Endothelial cell of hepatic sinusoid (primary cell): ENCODE data around the gene ADGRB3.
"Not testable (repeated sequence)": the region's sequence is repeated elsewhere in the genome, so short reads cannot be mapped to it uniquely, and the experiment has no call there.

ENCODE experiments used
- in situ Hi-C: cut with HindIII; loops from 2 replicates; pipeline ENCODE4 v1.10.0; 2017; ENCODE audit warnings: low sequenced_read_pairs

Gene ADGRB3

GRCh38 chr6:68911811-68912210 is 276.7 kb downstream of the ADGRB3 start:
- in situ Hi-C loops, result no loop called here

GRCh38 chr6:68912805-68913204 is 277.7 kb downstream of the ADGRB3 start:
- in situ Hi-C loops, result not testable (repeated sequence)

DNA sequence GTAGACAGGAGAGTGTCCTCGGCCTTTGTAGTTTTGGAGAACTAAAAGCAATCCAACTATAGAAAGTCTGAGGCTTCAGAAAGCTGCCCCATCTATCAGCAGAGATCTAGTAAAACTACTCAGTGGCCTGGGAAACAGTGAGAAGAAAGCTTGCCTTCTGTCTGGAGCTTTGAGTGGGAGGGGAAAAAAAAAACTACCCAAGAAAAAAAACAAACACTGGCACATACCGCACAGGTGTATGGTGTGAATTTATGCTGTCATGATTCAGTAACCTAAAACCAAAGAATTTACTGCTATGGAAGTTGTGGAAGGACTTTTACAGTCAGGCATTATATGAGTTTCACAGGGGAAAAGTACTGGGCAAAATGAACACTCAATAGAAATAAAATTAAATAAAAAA is 280.5 kb downstream of the ADGRB3 start:
- in situ Hi-C loops, result no loop called here

GRCh38 chr6:68919537-68919936 is 284.5 kb downstream of the ADGRB3 start:
- in situ Hi-C loops, result no loop called here

DNA sequence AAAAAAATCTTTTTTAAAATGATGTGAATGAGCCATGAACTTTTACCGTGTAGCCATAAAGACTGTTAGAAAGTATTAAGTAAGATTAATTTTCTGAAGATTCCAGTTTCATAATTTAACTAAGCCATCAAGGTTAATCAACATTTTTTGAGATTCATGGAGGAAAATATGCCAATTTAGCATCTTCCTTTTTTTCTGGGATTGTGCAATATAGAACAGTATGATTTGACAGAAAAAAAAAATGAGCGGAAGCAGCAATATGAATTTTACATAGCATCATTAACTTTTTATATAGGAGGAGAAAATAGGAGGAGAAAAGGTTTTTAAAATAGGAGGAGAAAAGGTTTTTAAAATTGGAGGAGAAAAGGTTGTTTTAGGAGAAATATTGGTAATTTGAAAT is 306.3 kb downstream of the ADGRB3 start:
- in situ Hi-C loops, result no loop called here

GRCh38 chr6:68947721-68948120 is 312.6 kb downstream of the ADGRB3 start:
- in situ Hi-C loops, result no loop called here

DNA sequence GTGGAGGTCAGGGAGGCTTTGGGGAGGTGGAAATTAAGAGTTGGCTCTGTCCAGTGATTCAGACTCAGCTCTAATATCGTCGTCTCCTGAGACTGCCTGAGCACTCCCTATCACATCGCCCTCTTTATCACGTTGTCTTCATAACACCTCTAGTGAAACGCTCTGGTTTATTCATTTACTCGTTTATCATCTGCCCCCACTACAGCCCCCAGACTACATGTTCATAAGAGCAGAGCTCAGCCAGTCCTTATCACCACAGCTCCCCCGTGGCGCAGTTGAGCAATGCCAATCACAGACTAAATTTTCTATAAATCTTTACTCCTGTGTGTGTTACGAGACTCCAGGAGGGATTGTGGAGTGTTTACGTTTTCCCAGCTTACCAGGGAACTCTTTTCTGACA is 316.2 kb downstream of the ADGRB3 start:
- in situ Hi-C loops, result no loop called here

DNA sequence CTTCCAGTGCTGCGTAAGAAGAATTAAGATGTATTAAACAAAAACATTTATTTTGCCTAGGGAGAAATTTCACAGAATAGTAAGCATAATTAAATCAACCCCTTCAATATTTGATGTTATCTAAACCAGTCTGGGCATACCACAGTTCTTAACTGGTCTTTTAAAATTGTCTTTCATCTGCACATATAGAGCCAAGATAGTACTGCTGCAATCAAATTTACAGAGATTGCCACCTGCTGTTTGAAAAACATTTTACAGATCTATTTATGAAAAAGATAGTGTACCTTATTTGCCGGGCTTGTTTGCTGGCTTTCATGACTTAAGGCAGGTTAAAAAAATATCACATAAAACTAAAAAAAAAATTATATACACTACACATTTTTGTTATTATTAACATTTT is 323.2 kb downstream of the ADGRB3 start:
- in situ Hi-C loops, result no loop called here

DNA sequence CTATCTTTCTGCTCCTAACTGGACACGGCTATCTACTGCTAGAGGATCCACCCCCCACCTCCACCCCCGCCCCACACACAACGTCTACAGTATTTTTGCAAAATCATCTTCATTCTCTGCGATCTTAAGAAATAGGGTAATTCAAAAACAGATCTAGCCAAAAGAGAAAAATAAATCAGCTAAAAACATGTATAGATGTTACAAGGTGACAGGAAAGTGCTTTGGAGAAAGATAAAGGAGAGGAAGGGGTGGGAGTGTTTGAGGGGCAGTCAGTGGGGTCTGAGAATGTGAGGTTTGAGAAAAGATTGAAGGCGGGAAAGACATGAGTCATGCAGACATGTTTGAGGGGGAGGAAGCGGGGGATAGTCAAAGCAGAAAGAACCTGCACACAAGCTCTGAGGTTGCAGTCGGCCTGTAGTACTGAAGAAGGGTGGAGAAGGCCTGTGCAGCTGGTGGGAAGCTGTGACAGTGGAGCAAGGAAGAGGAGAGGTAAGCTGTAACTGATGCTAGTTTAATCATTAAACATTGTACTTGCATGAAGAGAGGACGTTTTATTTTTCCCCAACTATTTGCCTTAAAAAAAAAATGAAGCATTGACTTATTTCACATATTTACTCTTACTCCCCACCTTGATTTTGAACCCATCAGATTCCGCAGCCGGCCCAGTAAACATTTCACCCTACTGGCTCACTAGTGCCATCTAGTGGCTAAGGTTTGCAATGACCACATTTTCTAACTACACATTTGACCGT is 332.6 kb downstream of the ADGRB3 start:
- in situ Hi-C loops, result no loop called here

DNA sequence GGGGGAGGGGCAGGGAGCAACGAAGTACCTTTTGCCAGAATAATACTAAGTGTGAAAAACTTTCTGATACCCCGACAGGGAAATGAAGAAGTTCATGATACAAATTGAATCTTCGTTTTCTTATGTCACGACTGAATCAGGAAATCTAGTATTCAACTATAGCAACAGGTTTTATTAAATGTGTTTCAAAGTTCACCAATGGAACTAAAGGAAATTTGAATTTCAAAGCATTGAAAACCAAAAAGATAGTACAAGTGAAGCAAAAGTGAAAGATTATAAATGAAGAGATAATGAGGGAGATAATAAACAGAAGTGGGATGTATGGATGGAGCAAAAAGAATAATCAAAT is 333.2 kb downstream of the ADGRB3 start:
- in situ Hi-C loops, result no loop called here

DNA sequence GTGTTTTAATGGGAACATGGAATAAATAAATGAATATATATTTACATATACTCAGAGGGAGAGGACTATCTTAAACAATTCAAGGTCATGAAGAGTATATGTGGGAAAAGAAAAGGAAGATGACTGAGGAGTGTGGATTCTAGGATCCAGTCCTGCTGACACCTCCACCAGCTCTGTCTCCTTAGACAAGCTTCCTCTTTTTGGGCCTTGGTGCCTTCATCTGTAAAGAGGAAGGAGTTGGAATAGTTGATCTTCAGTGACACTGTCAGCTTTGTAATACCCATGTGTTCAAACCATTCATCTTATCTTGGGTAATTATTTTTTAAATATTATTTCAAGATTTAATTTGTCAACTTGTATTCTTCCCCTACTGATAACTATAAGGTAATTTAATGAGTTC is 338.0 kb downstream of the ADGRB3 start:
- in situ Hi-C loops, result no loop called here

DNA sequence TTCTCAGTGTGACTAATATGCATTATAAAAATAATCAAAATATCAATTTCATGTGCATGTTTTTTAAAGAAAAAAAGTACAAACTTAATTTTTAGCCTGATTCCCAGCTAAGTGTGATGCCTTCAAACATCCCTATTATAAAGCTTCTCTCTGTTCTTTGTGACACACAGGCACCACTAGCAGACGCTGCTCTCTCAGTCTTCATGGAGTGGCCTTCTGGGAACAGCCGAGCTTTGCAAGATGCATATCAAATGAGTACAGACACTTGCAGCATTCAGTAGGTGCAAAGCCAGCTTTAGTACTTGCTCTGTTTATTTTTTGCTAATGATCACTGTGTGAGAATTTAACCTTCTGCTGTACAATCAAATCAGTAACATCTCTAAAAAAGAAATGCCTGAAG is 340.0 kb downstream of the ADGRB3 start:
- in situ Hi-C loops, result no loop called here

- in situ Hi-C loops, result no loop called here
Observed at GRCh38 chr6:68975816-68976215, 340.7 kb downstream of the ADGRB3 start.

- in situ Hi-C loops, result no loop called here
Observed at GRCh38 chr6:68976260-68976659, 341.2 kb downstream of the ADGRB3 start.

GRCh38 chr6:68978411-68978810 is 343.3 kb downstream of the ADGRB3 start:
- in situ Hi-C loops, result no loop called here

DNA sequence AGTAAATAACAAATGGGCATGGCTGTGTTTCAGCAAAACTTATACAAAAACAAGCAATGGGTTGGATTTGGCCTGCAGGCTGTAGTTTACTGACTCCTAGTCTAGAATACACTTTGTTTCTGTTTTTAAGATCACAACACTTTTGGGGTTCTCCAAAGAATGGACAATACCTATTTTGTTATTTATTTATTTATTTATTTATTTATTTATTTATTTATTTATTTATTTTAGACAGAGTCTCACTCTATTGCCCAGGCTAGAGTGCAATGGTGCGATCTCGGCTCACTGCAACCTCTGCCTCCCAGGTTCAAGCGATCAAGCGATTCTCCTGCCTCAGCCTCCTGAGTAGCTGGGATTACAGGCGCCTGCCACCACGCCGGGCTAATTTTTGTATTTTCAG is 346.6 kb downstream of the ADGRB3 start:
- in situ Hi-C loops, result not testable (repeated sequence)

- in situ Hi-C loops, result no loop called here
Observed at GRCh38 chr6:68988698-68989097, 353.6 kb downstream of the ADGRB3 start.

- in situ Hi-C loops, result no loop called here
Observed at GRCh38 chr6:68990317-68990716, 355.2 kb downstream of the ADGRB3 start.

- in situ Hi-C loops, result no loop called here
Observed at GRCh38 chr6:68993911-68994310, 358.8 kb downstream of the ADGRB3 start.

- in situ Hi-C loops, result no loop called here
Observed at GRCh38 chr6:68994521-68994920, 359.4 kb downstream of the ADGRB3 start.

GRCh38 chr6:69005199-69005598 is 370.1 kb downstream of the ADGRB3 start:
- in situ Hi-C loops, result no loop called here

GRCh38 chr6:69007781-69008180 is 372.7 kb downstream of the ADGRB3 start:
- in situ Hi-C loops, result no loop called here

GRCh38 chr6:69012211-69012610 is 377.1 kb downstream of the ADGRB3 start:
- in situ Hi-C loops, result no loop called here
